ENCODE measurements around the gene LRP1. TPM values are rescaled to one million over a fixed set of nuclear protein-coding genes. Genes with fewer than 3 reads are reported as not detected.
A peak's percentile ranks its signal among the peaks of the same experiment; 100 is the strongest.

LRP1 gene
- total RNA-seq, 2 donors from 2014 or later: 663 to 755 TPM

DNA sequence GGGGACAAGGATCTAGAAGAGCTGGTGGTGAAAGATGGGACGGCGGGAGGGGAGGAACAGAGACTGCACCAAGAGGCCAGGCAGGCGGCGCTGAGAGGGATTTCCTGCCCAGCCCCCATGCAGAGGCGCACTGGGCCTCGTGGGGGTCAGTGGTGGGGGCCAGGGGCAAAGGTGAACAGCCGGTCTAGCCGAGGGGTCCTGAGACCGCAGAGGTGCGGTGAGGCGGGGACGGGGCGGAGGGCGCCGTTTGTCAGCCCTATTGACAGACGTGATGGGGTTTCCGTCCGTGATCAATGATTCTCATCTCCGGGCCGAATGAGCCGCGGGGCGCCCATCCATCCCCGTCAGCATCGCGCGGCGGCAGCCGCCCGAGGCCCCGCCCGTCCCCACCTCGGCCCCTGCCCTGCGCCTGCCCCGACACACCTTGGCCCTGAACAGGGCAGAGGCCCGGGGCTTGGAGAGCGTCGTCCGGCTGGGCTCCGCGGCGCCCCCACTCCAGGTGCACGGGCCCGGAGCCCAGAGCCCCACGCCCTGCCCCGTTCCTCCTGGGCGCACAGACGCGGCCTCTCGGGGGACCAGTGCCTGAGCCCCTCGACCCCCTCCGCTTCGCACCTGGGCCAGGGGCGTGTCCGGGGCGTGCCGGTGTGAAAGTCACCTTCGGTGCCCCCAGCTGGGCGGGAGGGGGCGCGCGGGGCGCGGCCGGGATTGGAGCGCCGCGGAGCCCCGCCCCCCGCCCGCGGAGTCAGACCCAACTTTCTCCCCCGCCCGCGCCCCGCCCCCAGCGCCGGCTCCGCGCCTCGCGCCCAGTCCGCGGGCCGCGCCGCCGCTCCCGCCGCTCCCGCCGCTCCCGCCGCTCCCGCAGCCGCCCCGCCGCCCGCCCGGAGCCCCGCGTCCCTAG, 88.0 kb downstream of the LRP1 start, which contains the start of gene NXPH4:
Gene NXPH4, plus strand, starts transcription at position 781 of the 898 bp plus-strand sequence. CDS start 176 bp downstream, outside the sequence.
- Histone ChIP-seq H3K9me3 (no peaks in the 10 kb centered on the region), H3K27ac (no peak within 1 kb of the TSS), H3K4me3 (peak within 1 kb of the TSS; percentile 74), H3K4me1 (ENCODE audit: control insufficient read depth in 1 of 2, low read depth in 2 of 2) (peaks cover 20 to 57% of the 10 kb centered on the region in 2 donors), H3K27me3 (replicated peaks; ENCODE audit: insufficient read depth) (peaks cover 11% of the 10 kb centered on the region), H3K36me3 (peaks cover 8% of the 10 kb centered on the region)
- no peak for DNase-seq (ENCODE audit: low spot score)
- TF ChIP-seq, protein P1, sequence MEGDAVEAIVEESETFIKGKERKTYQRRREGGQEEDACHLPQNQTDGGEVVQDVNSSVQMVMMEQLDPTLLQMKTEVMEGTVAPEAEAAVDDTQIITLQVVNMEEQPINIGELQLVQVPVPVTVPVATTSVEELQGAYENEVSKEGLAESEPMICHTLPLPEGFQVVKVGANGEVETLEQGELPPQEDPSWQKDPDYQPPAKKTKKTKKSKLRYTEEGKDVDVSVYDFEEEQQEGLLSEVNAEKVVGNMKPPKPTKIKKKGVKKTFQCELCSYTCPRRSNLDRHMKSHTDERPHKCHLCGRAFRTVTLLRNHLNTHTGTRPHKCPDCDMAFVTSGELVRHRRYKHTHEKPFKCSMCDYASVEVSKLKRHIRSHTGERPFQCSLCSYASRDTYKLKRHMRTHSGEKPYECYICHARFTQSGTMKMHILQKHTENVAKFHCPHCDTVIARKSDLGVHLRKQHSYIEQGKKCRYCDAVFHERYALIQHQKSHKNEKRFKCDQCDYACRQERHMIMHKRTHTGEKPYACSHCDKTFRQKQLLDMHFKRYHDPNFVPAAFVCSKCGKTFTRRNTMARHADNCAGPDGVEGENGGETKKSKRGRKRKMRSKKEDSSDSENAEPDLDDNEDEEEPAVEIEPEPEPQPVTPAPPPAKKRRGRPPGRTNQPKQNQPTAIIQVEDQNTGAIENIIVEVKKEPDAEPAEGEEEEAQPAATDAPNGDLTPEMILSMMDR (IDR thresholded peaks at IDR 0.05): no peak
- no peak for ATAC-seq (ENCODE audit: insufficient number of reproducible peaks, low FRiP score, low read depth)

DNA sequence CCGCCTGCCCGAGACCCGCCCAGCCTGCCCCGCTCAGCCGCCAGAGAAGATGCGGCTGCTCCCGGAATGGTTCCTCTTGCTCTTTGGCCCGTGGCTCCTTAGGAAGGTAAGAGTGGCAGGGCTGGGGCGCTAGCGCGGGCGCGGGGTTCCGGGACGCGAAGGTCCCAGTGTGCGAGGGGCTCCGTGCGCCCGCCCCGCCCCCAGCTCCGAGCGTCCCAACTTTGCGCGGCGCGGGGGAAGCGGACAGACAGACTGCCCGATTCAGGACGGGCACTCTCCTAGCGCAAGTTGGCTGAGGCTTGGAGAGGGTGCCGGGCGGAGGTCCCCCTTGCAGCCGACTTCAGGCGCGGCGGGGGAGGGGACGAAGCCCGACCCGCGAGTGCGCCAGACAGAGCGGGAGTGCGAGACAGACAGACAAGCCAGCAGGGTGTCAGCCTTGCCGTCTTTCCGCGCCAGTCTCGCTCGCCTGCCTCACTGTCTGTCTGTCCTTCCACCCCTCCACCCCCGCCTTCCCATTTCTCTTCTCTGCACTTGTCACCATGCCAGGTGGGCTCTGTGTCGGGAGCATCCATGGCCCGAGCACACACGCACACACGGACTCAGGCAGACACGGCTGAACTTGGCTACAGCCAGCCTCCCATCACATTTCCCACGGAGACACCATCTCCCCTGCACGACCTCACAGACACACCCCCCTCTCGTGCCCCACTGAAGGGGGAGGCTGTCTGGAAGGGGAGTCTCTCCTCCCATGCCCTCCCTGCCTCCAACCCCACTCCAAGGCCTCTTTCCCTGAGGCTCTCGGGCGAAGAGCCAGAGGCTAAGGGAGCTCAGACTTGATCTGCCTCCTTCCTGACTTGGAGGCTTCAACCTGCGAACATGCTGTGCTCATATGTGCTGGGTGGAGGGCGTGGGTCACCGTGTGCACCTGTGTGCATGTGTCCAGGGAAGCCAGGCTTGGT, 88.9 kb downstream of the LRP1 start:
- TF ChIP-seq, protein P1 (IDR thresholded peaks at IDR 0.05): no peak
- DNase-seq (ENCODE audit: low spot score): no peak
- H3K4me1 ChIP-seq (ENCODE audit: control insufficient read depth in 1 of 2, low read depth in 2 of 2): peaks cover 20 to 48% of the 10 kb centered on the region in 2 donors
- H3K4me3 ChIP-seq: peak overlapping the region; percentile 74
- no peak for ATAC-seq (ENCODE audit: insufficient number of reproducible peaks, low FRiP score, low read depth)
- no peak overlapping the region for H3K27ac ChIP-seq
- peaks cover 15% of the 10 kb centered on the region for H3K27me3 ChIP-seq (replicated peaks; ENCODE audit: insufficient read depth)
- peaks cover 6% of the 10 kb centered on the region for H3K36me3 ChIP-seq
- H3K9me3 ChIP-seq: no peaks in the 10 kb centered on the region

DNA sequence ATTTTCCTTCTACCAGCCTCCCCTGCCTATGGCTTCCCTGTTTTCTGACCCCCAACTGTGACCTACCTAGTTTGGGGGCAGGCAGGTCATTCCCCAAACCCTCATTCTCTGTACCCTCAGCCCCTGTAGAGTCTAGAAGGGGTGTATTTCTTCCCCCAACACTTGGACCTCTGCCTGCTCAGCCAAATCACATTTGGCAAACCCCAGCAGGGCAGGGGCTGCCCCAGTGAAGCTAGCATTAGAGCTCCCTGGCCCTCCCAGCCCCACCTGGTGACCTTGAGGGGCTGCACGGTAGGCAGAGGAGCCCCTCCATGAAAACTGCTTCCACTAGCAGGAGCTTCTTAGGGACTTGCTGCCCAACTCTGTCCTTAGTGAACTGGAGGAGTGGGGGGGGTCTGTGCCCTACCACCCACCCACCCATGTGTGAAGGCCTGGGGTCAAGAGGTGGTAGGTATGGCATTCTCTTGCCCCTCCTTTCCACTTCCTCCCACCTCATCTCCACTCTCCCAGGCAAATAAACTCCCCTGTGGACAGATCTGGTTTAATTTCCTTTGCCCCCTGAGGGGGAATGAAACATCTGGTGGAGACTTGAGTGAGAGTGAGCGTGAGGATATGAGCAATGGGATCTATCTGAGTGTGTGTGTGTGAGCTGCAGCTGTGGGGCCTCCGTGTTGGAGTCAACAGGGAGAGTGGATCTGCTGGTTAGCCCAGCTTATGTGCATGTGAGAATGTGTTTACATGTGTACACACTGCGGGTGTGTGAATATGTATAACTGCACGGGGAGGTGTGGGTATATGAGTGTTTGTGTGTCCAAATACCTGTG, 90.0 kb downstream of the LRP1 start:
- TF ChIP-seq, protein P1 (IDR thresholded peaks at IDR 0.05): no peak
- DNase-seq (ENCODE audit: low spot score) (no peak), ATAC-seq (ENCODE audit: insufficient number of reproducible peaks, low FRiP score, low read depth) (no peak)
- H3K4me1 ChIP-seq (ENCODE audit: control insufficient read depth in 1 of 2, low read depth in 2 of 2): peaks cover 13 to 40% of the 10 kb centered on the region in 2 donors
- no peaks in the 10 kb centered on the region for H3K36me3 ChIP-seq
- H3K27ac ChIP-seq: no peak overlapping the region
- H3K9me3 ChIP-seq: no peaks in the 10 kb centered on the region
- H3K27me3 ChIP-seq (replicated peaks; ENCODE audit: insufficient read depth): peaks cover 15% of the 10 kb centered on the region
- no peak overlapping the region for H3K4me3 ChIP-seq

DNA sequence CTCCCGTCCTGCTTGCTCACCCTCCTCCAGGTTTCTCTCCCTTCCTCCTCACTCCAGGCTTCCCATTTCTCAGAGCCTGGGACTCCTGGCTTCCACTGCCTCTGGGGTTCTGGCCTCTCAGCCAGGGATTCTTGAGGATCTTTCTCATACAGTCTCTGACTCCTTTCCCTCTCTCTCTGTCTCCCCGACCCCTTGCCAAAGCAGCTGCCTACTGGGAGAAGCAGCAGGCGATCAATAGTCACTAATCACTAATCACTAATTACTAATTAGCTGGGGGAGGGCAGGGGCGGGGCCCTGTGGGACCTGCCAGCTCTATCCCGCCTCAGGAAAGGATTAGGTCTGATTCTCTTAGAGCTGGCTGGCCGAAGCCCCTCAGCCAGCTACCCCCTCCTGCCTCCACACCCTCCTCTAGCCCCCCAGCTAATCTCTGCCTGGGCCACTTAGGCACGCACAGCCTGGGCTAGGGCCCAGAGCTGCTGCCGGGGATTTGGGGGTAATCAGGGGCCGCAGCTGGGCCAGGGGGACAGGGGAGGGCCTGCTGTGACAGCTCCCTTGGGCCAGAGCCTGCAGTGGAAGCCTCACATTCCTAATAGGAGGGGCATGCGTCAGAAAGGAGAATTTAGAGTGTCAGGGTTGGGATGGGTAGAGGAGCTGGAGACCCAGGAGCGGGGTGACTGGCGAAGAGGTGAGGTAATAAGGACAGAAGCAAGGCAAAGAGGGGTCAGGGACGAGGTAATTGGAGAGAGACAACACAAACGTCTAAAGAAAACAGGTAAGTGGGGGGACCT, 91.1 kb downstream of the LRP1 start:
- no peak for ATAC-seq (ENCODE audit: insufficient number of reproducible peaks, low FRiP score, low read depth)

More for the DNA sequence above, 91.1 kb downstream of the LRP1 start:
- H3K36me3 ChIP-seq: no peaks in the 10 kb centered on the region
- H3K4me1 ChIP-seq (ENCODE audit: control insufficient read depth in 1 of 2, low read depth in 2 of 2): peaks cover 13 to 30% of the 10 kb centered on the region in 2 donors
- TF ChIP-seq, protein P1 (IDR thresholded peaks at IDR 0.05): no peak
- no peak overlapping the region for H3K27ac ChIP-seq
- H3K9me3 ChIP-seq: no peaks in the 10 kb centered on the region
- DNase-seq (ENCODE audit: low spot score): no peak
- H3K4me3 ChIP-seq: no peak overlapping the region
- H3K27me3 ChIP-seq (replicated peaks; ENCODE audit: insufficient read depth): peaks cover 23% of the 10 kb centered on the region
